HG02623 (cell line): Measurements from ENCODE around the gene PACRG.

ENCODE experiments used
- ATAC-seq: cut with Tn5 transposase; IDR thresholded peaks from one replicate; pipeline ENCODE4 v1.9.1; 2021; ENCODE audit warnings: moderate library complexity; ENCODE audit not compliant: unreplicated experiment

The PACRG gene

GRCh38 chr6:163260111-163260895, 532.5 kb downstream of the PACRG start:
- no peak for ATAC-seq

- ATAC-seq = no peak
Measured at GRCh38 chr6:163260911-163261310, 533.1 kb downstream of the PACRG start.

GRCh38 chr6:163261361-163261760, 533.6 kb downstream of the PACRG start:
- ATAC-seq = no peak

GRCh38 chr6:163262080-163262479, 534.3 kb downstream of the PACRG start:
- no peak for ATAC-seq

GRCh38 chr6:163263196-163263595, 535.4 kb downstream of the PACRG start:
- ATAC-seq = no peak

- ATAC-seq = no peak
Measured at GRCh38 chr6:163263998-163264661, 536.4 kb downstream of the PACRG start.

GRCh38 chr6:163264662-163265035, 536.9 kb downstream of the PACRG start:
- no peak for ATAC-seq

GRCh38 chr6:163281634-163282033, 553.9 kb downstream of the PACRG start:
- no peak for ATAC-seq

GRCh38 chr6:163282672-163283071, 554.9 kb downstream of the PACRG start:
- ATAC-seq = no peak

GRCh38 chr6:163284151-163284550, 556.4 kb downstream of the PACRG start:
- ATAC-seq = no peak

- ATAC-seq = no peak
Measured at GRCh38 chr6:163285691-163286090, 557.9 kb downstream of the PACRG start.

- ATAC-seq = no peak
Measured at GRCh38 chr6:163287626-163288025, 559.9 kb downstream of the PACRG start.

GRCh38 chr6:163288066-163288465, 560.3 kb downstream of the PACRG start:
- no peak for ATAC-seq

- ATAC-seq = no peak
Measured at GRCh38 chr6:163288915-163289314, 561.1 kb downstream of the PACRG start.

- no peak for ATAC-seq
Measured at GRCh38 chr6:163289447-163289846, 561.7 kb downstream of the PACRG start.

GRCh38 chr6:163290545-163291274, 562.9 kb downstream of the PACRG start:
- no peak for ATAC-seq

- no peak for ATAC-seq
Measured at GRCh38 chr6:163291622-163292021, 563.8 kb downstream of the PACRG start.

- ATAC-seq = no peak
Measured at GRCh38 chr6:163293286-163293685, 565.5 kb downstream of the PACRG start.

- no peak for ATAC-seq
Measured at GRCh38 chr6:163294734-163295133, 567.0 kb downstream of the PACRG start.

- no peak for ATAC-seq
Measured at GRCh38 chr6:163296835-163297519, 569.2 kb downstream of the PACRG start.
